ENCODE results near the gene HIF1A.

- TF ChIP-seq BHLHE40 (IDR thresholded peaks at IDR 0.05; ENCODE audit: borderline replicate concordance) (no peak), SP1 (IDR thresholded peaks at IDR 0.05) (no peak), FOXM1 (IDR thresholded peaks at IDR 0.05; ENCODE audit: borderline replicate concordance) (no peak), CTBP1 (IDR thresholded peaks at IDR 0.05; ENCODE audit: borderline replicate concordance) (no peak), ELF4 (IDR thresholded peaks at IDR 0.05) (no peak), ZNF384 (IDR thresholded peaks at IDR 0.05) (no peak), NFRKB (IDR thresholded peaks at IDR 0.05) (no peak), HDGF (IDR thresholded peaks at IDR 0.05; ENCODE audit: borderline replicate concordance) (no peak), FOXK2 (IDR thresholded peaks at IDR 0.05) (no peak), ARNT (IDR thresholded peaks at IDR 0.05) (no peak), TARDBP (IDR thresholded peaks at IDR 0.05) (no peak), SUZ12 (IDR thresholded peaks at IDR 0.05) (no peak)
Measured at GRCh38 chr14:61652526-61653262, 42.6 kb upstream of the HIF1A start.

All from HEK293T (cell line).